Mucosa of descending colon (tissue), 3 donors: ENCODE results near the gene SF3A2. TPM values are rescaled to one million over a fixed set of nuclear protein-coding genes. Genes with fewer than 3 reads are reported as not detected.

Experiments
- ATAC-seq: fragments of 200-7000 bp; cut with Tn5 transposase; one replicate; pipeline ENCODE4 v1.9.1; 2020; ENCODE audit warnings: mild to moderate bottlenecking, moderate library complexity
- DNase-seq, 3 donors: peaks; one replicate each; pipeline ENCODE4 v3.0.0-alpha.2; 2020
- H3K36me3 ChIP-seq: fragments of 200-600 bp; one replicate; pipeline ENCODE4 v1.8.0; 2021; ENCODE audit warnings: low read depth, mild to moderate bottlenecking
- H3K4me1 ChIP-seq: fragments of 200-600 bp; one replicate; pipeline ENCODE4 v1.8.0; 2021; ENCODE audit warnings: low read depth, mild to moderate bottlenecking
- H3K4me3 ChIP-seq: fragments of 200-600 bp; one replicate; pipeline ENCODE4 v1.8.0; 2021; ENCODE audit warnings: mild to moderate bottlenecking
- H3K9me3 ChIP-seq: fragments of 200-600 bp; one replicate; pipeline ENCODE4 v1.8.0; 2021; ENCODE audit warnings: mild to moderate bottlenecking
- intact Hi-C, 2 donors: fragments of 100-400 bp; cut with DNase I in 1 of 2; cut with micrococcal nuclease in 1 of 2; formaldehyde crosslinking; loops; one replicate each; pipeline versions ENCODE4 v1.11.0 to v1.11.1; 2022; cut with DNase I, micrococcal nuclease
- microRNA-seq: library from miRNA; unstranded; fragments of <30 nt; microRNA quantifications from one replicate; pipeline ENCODE4, GENCODE V29; 2019
- total RNA-seq, 3 donors: library from RNA; stranded (reverse); fragmentation: NEBNext Ultra II Directional in 2 of 3; extraction: Animal tissue kit (Norgen Biotek cat#: 25700) in 2 of 3; gene quantifications; one replicate each; pipeline versions ENCODE4 v1.2.1 to v1.2.4, GENCODE V29; 2021 to 2023
- TF ChIP-seq, protein P1 (sequence below): fragments of 200-600 bp; IDR thresholded peaks from one replicate; pipeline ENCODE4 v1.8.0; 2022; ENCODE audit warnings: antibody characterized with exemption, mild to moderate bottlenecking
- donor health status: DM: no; HTN: no; CAD: no; lungs with moderate emphysema.
- donor health status: DM: no; HTN: no; CAD: no.
- donor health status: DM: no; HTN: yes; CAD: no.

The SF3A2 gene
- total RNA-seq, 3 donors from 2014 or later, result 60.6 to 81.2 (median 68.2) TPM

- Histone ChIP-seq H3K4me1 (peaks cover 21% of the 10 kb centered on the region), H3K36me3 (no peaks in the 10 kb centered on the region), H3K9me3 (no peaks in the 10 kb centered on the region), H3K4me3 (peak overlapping the region; percentile 9)
- TF ChIP-seq, protein P1, sequence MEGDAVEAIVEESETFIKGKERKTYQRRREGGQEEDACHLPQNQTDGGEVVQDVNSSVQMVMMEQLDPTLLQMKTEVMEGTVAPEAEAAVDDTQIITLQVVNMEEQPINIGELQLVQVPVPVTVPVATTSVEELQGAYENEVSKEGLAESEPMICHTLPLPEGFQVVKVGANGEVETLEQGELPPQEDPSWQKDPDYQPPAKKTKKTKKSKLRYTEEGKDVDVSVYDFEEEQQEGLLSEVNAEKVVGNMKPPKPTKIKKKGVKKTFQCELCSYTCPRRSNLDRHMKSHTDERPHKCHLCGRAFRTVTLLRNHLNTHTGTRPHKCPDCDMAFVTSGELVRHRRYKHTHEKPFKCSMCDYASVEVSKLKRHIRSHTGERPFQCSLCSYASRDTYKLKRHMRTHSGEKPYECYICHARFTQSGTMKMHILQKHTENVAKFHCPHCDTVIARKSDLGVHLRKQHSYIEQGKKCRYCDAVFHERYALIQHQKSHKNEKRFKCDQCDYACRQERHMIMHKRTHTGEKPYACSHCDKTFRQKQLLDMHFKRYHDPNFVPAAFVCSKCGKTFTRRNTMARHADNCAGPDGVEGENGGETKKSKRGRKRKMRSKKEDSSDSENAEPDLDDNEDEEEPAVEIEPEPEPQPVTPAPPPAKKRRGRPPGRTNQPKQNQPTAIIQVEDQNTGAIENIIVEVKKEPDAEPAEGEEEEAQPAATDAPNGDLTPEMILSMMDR, result no peak
- intact Hi-C loops, result no loop called here
- ATAC-seq (peak; percentile 69), DNase-seq (peak in 2 of 3 donors; percentile 35 to 57)
Measured at GRCh38 chr19:2289714-2290435, 53.3 kb downstream of the SF3A2 start.

DNA sequence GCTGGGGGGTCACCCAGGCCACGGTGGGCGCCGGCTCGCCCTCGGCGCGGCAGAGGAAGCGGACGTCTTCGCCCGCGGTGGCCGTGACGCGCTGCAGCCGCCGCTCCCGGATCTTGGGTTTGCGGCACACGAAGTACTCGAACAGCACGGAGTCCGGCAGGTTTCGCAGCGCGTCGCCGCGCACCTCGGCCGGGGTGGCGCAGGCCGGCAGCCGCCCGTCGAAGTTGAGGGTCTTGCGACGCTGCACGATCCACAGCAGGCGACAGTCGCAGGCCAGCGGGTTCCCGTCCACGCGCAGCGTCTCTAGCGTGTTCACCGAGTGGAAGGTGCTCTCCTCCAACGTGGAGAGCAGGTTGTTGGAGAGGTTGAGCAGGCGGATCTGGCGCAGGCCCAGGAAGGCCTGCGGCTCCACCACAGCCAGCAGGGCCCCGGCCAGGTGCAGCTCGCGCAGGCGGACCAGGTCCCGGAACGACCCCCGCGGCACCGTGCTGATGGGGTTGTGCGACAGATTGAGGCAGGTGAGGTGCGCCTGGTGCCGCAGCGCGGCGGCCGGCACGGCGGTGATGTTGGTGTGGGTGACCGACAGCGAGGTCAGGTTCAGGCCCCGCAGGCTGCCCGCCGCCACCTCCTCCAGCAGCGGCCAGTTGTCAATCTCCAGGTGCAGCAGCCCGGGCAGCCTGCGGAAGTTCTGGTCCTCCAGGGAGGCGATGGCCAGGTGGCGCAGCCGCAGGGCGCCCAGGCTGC, 54.0 kb downstream of the SF3A2 start:
- intact Hi-C loops, result no loop called here
- no peak overlapping the region for H3K4me3 ChIP-seq
- DNase-seq (no peak), ATAC-seq (peak; percentile 40)
- peaks cover 21% of the 10 kb centered on the region for H3K4me1 ChIP-seq
- no peaks in the 10 kb centered on the region for H3K36me3 ChIP-seq
- TF ChIP-seq, protein P1, result no peak
- no peaks in the 10 kb centered on the region for H3K9me3 ChIP-seq

GRCh38 chr19:2291185-2291751, 54.6 kb downstream of the SF3A2 start:
- TF ChIP-seq, protein P1, result no peak
- Histone ChIP-seq H3K4me1 (peaks cover 21% of the 10 kb centered on the region), H3K36me3 (no peaks in the 10 kb centered on the region), H3K4me3 (no peak overlapping the region), H3K9me3 (no peaks in the 10 kb centered on the region)
- DNase-seq (no peak), ATAC-seq (no peak)
- intact Hi-C loops, result no loop called here

DNA sequence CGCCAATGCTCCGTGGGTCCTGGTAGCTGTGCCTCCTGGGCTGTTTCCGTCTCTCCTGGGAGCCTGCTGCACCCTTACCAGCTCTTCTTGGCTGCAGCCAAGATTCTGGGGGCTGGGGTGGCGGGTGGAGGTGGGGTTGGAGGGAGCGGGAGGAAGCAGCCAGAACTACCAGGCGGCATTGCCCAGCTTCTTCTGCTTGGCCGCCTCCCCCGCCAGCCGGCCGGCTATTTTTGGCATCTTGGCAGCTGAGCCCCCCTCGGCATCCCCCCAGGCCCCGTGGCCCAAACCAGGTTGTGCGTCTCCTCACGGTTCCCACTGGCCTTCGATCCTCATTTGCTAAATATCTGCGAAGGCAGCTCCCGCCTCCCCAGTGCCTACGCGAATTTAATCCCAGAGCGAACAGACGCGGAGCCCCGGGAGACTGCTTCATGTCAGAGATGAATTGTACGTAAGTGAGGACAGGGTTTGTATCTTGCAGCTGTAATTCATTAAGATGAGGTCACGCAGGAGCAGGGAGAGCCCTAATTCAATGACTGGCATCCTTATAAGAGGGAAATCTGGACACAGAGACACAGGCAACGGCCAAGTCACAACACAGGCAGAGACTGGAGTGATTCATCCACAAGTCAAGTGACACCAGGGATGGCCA, 58.2 kb downstream of the SF3A2 start:
- TF ChIP-seq, protein P1, result no peak
- ATAC-seq (peak; percentile 16), DNase-seq (peak in 1 of 3 donors; percentile 28)
- Histone ChIP-seq H3K9me3 (no peaks in the 10 kb centered on the region), H3K36me3 (no peaks in the 10 kb centered on the region), H3K4me3 (no peak overlapping the region), H3K4me1 (peaks cover 16% of the 10 kb centered on the region)
- intact Hi-C loops, result no loop called here

DNA sequence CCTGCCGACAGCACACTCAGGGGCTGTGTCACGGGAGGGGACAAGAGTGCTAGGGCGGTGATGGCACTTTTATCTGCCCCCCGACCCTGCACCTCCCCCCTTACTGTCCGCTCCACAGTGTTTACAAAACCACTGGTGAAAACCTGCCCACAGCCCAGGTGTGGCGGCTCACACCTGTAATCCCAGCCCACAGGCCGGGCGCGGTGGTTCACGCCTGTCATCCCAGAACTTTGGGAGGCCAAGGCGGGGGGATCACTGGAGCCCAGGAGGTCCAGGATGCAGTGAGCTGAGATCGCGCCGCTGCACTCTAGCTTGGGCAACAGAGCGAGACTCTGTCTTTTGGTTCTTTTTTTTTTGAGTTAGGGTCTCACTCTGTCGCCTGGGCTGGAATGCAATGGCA, 59.5 kb downstream of the SF3A2 start:
- H3K4me3 ChIP-seq, result no peak overlapping the region
- intact Hi-C loops, result no loop called here
- TF ChIP-seq, protein P1, result no peak
- ATAC-seq (no peak), DNase-seq (no peak)
- peaks cover 5% of the 10 kb centered on the region for H3K4me1 ChIP-seq
- H3K9me3 ChIP-seq, result no peaks in the 10 kb centered on the region
- no peaks in the 10 kb centered on the region for H3K36me3 ChIP-seq

Small RNA genes lying within 50 kb of the gene (microRNA-seq; reads per million reads assigned to microRNA genes)
- 1.9 reads per million for gene MIR1227
- not detected for gene MIR4321

Other genes with a start within 250 kb of the SF3A2 start
- gene BTBD2, start 221.1 kb upstream of the SF3A2 start, total RNA-seq, result 10 to 100 TPM; 66.0 to 82.3 (median 71.5) TPM
- gene MKNK2, start 185.6 kb upstream of the SF3A2 start, total RNA-seq, result 100 to 1,000 TPM; 252 to 330 (median 304) TPM
- gene MOB3A, start 140.5 kb upstream of the SF3A2 start, total RNA-seq, result 10 to 100 TPM; 39.8 to 76.8 (median 43.7) TPM
- gene IZUMO4, start 139.9 kb upstream of the SF3A2 start, total RNA-seq, result 1 to 10 TPM; 2.2 to 5.3 (median 3.4) TPM
- 100 to 1,000 TPM; 103 to 120 (median 103) TPM for gene AP3D1, start 85.3 kb upstream of the SF3A2 start, total RNA-seq
- 10 to 100 TPM; 38.1 to 48.1 (median 44.5) TPM for gene DOT1L, start 72.9 kb upstream of the SF3A2 start, total RNA-seq
- 100 to 1,000 TPM; 132 to 231 (median 189) TPM for gene PLEKHJ1, start 495 bp upstream of the SF3A2 start, total RNA-seq
- 1 to 10 TPM; 2.7 to 5.1 (median 3.8) TPM for gene AMH, start 12.5 kb downstream of the SF3A2 start, total RNA-seq
- gene JSRP1, start 19.6 kb downstream of the SF3A2 start, total RNA-seq, result 1 to 10 TPM in 1 of 3 donors, under 1 TPM in 2; 0.38 to 2.4 (median 0.87) TPM
- gene PEAK3, start 45.4 kb downstream of the SF3A2 start, total RNA-seq, result 1 to 10 TPM in 2 of 3 donors, under 1 TPM in 1; 0.29 to 1.4 (median 1.1) TPM
- gene LINGO3, start 71.3 kb downstream of the SF3A2 start, total RNA-seq, result not detected
- 100 to 1,000 TPM in 1 of 3 donors, 10 to 100 TPM in 2; 60.3 to 111 (median 93.1) TPM for gene LSM7, start 91.8 kb downstream of the SF3A2 start, total RNA-seq
- 100 to 1,000 TPM; 119 to 177 (median 153) TPM for gene SPPL2B, start 91.9 kb downstream of the SF3A2 start, total RNA-seq
- gene TMPRSS9, start 123.4 kb downstream of the SF3A2 start, total RNA-seq, result under 1 TPM in 2 of 3 donors, not detected in 1; 0.17 to 0.41 TPM
- gene TIMM13, start 190.8 kb downstream of the SF3A2 start, total RNA-seq, result 100 to 1,000 TPM in 2 of 3 donors, 10 to 100 TPM in 1; 75.4 to 130 (median 104) TPM
- gene LMNB2, start 220.1 kb downstream of the SF3A2 start, total RNA-seq, result 10 to 100 TPM; 21.1 to 47.8 (median 22.1) TPM
- gene GADD45B, start 239.3 kb downstream of the SF3A2 start, total RNA-seq, result 10 to 100 TPM; 30.6 to 45.5 (median 35.9) TPM